OCI-LY7 (cell line): ENCODE results near the gene SIK2. TPM values are rescaled to one million over a fixed set of nuclear protein-coding genes. Genes with fewer than 3 reads are reported as not detected.

Source experiments
- BruUV-seq: library from RNA; stranded (reverse); fragments of 400-500 nt; replicated peaks from 2 replicates; lab custom pipeline; 2021; lab: Mats Ljungman, UMichigan
- CTCF ChIA-PET: fragments of 300-600 bp; sonication (Branson Sonifier 250); formaldehyde crosslinking; loops from one replicate; lab custom pipeline; 2022; ENCODE audit warnings: antibody characterized with exemption; ENCODE audit not compliant: unreplicated experiment; lab: Charles Lee
- POLR2A ChIA-PET: fragments of 300-600 bp; sonication (Branson Sonifier 250); formaldehyde crosslinking; loops from one replicate; lab custom pipeline; 2022; ENCODE audit warnings: antibody characterized with exemption; lab: Charles Lee
- DNase-seq: peaks from one replicate; pipeline ENCODE4 v3.0.0-alpha.2; 2015; ENCODE audit warnings: low spot score
- H2AFZ ChIP-seq: fragments of 200-600 bp; sonication (generic), shearing (Covaris generic); 2 replicates; pipeline ENCODE4 v1.6.1; 2014; ENCODE audit warnings: mild to moderate bottlenecking, antibody characterized with exemption, low read length, moderate library complexity
- H3K27ac ChIP-seq: fragments of 200-600 bp; sonication (generic); 2 replicates; pipeline ENCODE4 v1.5.1; 2014; ENCODE audit warnings: mixed run types, low read depth, mild to moderate bottlenecking, moderate library complexity, low read length, inconsistent platforms; ENCODE audit not compliant: poor library complexity, severe bottlenecking
- H3K36me3 ChIP-seq: fragments of 200-600 bp; sonication (generic); 2 replicates; pipeline ENCODE4 v1.6.1; 2014; ENCODE audit warnings: mild to moderate bottlenecking, antibody characterized with exemption, low read length, moderate library complexity, mixed read lengths; ENCODE audit not compliant: insufficient read depth
- H3K4me1 ChIP-seq: fragments of 200-600 bp; sonication (generic); 2 replicates; pipeline ENCODE4 v1.5.1; 2014; ENCODE audit warnings: mild to moderate bottlenecking, low read length; ENCODE audit not compliant: insufficient read depth, poor library complexity, severe bottlenecking
- H3K4me2 ChIP-seq: fragments of 200-600 bp; sonication (generic); 2 replicates; pipeline ENCODE4 v1.6.1; 2014; ENCODE audit warnings: mild to moderate bottlenecking, low read length
- H3K4me3 ChIP-seq: fragments of 200-600 bp; sonication (generic); 2 replicates; pipeline ENCODE4 v1.5.1; 2014; ENCODE audit warnings: mild to moderate bottlenecking, low read depth, low read length; ENCODE audit not compliant: poor library complexity, severe bottlenecking
- H3K79me2 ChIP-seq: fragments of 200-600 bp; sonication (generic); 2 replicates; pipeline ENCODE4 v1.6.1; 2016; ENCODE audit warnings: low read depth, mild to moderate bottlenecking, low read length, moderate library complexity, mixed read lengths; ENCODE audit not compliant: insufficient read depth
- H3K9me2 ChIP-seq: fragments of 200-600 bp; sonication (generic); 2 replicates; pipeline ENCODE4 v1.6.1; 2016; ENCODE audit warnings: mild to moderate bottlenecking, low read length, mixed read lengths; ENCODE audit not compliant: insufficient read depth
- H3K9me3 ChIP-seq: fragments of 200-600 bp; sonication (generic); 2 replicates; pipeline ENCODE4 v1.6.1; 2014; ENCODE audit warnings: mild to moderate bottlenecking, mixed run types, low read length, mixed read lengths
- H4K20me1 ChIP-seq: fragments of 200-600 bp; sonication (generic); 2 replicates; pipeline ENCODE4 v1.6.1; 2014; ENCODE audit warnings: mild to moderate bottlenecking, antibody characterized with exemption, low read length, moderate library complexity, mixed read lengths; ENCODE audit not compliant: insufficient read depth
- CTCF ChIP-seq: fragments of 200-600 bp; sonication (generic); conservative IDR thresholded peaks from 2 replicates; pipeline ENCODE4 v1.5.1; 2014; ENCODE audit warnings: mild to moderate bottlenecking, antibody characterized with exemption, low read length, moderate library complexity, mixed read lengths
- EZH2phosphoT487 ChIP-seq: fragments of 200-600 bp; sonication (generic); IDR thresholded peaks from 2 replicates; pipeline ENCODE4 v1.6.1; 2018; ENCODE audit warnings: low read depth, borderline replicate concordance, mild to moderate bottlenecking, mixed run types, antibody characterized with exemption, low read length, moderate library complexity, mixed read lengths
- intact Hi-C: fragments of 100-400 bp; cut with micrococcal nuclease; formaldehyde crosslinking; loops from one replicate; pipeline ENCODE4 v1.10.0; 2022; ENCODE audit not compliant: unreplicated experiment
- total RNA-seq, 2 experiments: library from RNA; depleted of rRNA in 1 of 2; stranded (reverse); fragments of >200 nt in 1 of 2; shearing (Covaris generic) in 1 of 2; gene quantifications; 2 replicates each; pipeline ENCODE4 v1.2.3, GENCODE V29; 2014 to 2022

SIK2 gene
- total RNA-seq, 2 experiments from 2014 or later, result 9.8 to 16.9 TPM

- H3K4me2 ChIP-seq, result no peak overlapping the region
- POLR2A ChIA-PET, result no interaction called here
- peaks cover 15% of the 10 kb centered on the region for H3K4me1 ChIP-seq
- DNase-seq, result no peak
- CTCF ChIA-PET, result no interaction called here
- no peaks in the 10 kb centered on the region for H3K9me3 ChIP-seq
- H3K36me3 ChIP-seq, result no peaks in the 10 kb centered on the region
- H2AFZ ChIP-seq, result no peak overlapping the region
- intact Hi-C loops, result no loop called here
- no peaks in the 10 kb centered on the region for H4K20me1 ChIP-seq
- H3K27ac ChIP-seq, result no peak overlapping the region
- no TSS peak for BruUV-seq
- H3K4me3 ChIP-seq, result no peak overlapping the region
- no peaks in the 10 kb centered on the region for H3K9me2 ChIP-seq
- TF ChIP-seq EZH2phosphoT487 (no peak), CTCF (no peak)
- no peaks in the 10 kb centered on the region for H3K79me2 ChIP-seq
Observed at GRCh38 chr11:111575740-111576139, 26.5 kb upstream of the SIK2 start.

GRCh38 chr11:111577821-111578220 is 24.4 kb upstream of the SIK2 start:
- Histone ChIP-seq H3K36me3 (no peaks in the 10 kb centered on the region), H2AFZ (no peak overlapping the region), H3K4me1 (peaks cover 26% of the 10 kb centered on the region), H3K4me3 (no peak overlapping the region), H3K9me3 (no peaks in the 10 kb centered on the region), H3K4me2 (no peak overlapping the region), H3K79me2 (no peaks in the 10 kb centered on the region), H3K27ac (no peak overlapping the region), H3K9me2 (no peaks in the 10 kb centered on the region), H4K20me1 (no peaks in the 10 kb centered on the region)
- CTCF ChIA-PET, result no interaction called here
- TF ChIP-seq CTCF (no peak), EZH2phosphoT487 (no peak)
- POLR2A ChIA-PET, result interaction anchor here (0.8 to 1.1 kb wide), 2 partner anchors 195 to 360 kb away, joined by 3 read pairs; partner anchors contain the start of gene DIXDC1
- intact Hi-C loops, result no loop called here
- no TSS peak for BruUV-seq
- DNase-seq, result no peak

DNA sequence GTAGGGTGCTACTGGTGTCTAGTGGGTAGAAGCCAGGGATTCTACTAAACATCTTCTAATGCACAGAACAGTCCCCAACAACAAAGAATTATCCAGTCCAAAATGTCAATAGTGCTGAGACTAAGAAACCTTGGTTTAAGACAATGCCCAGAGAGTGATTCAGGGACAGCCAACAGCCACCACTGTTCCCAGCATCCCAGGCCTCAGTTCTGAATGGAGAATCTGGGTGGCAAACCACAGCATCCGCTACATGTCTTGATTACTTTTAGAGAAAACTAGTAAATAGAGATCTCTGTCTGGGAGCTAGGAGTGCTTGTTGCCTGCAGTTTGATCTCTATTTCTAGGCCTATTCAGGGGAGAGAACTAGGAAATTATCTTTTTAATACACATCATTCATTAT is 20.9 kb upstream of the SIK2 start:
- no peak for DNase-seq
- H3K4me2 ChIP-seq, result no peak overlapping the region
- TF ChIP-seq EZH2phosphoT487, result no peak
- TF ChIP-seq CTCF, result no peak
- no TSS peak for BruUV-seq
- H3K9me2 ChIP-seq, result no peaks in the 10 kb centered on the region
- H3K4me3 ChIP-seq, result no peak overlapping the region
- intact Hi-C loops, result no loop called here
- H2AFZ ChIP-seq, result 0 out of 2 replicates have a peak overlapping the region, but pooled peaks have one; percentile 17
- POLR2A ChIA-PET, result interaction anchor here (1.0 to 1.9 kb wide), 2 partner anchors 9 to 291 kb away, joined by 3 to 9 read pairs; no protein-coding TSS in a partner anchor
- peaks cover 22% of the 10 kb centered on the region for H3K4me1 ChIP-seq
- CTCF ChIA-PET, result no interaction called here
- no peaks in the 10 kb centered on the region for H3K79me2 ChIP-seq
- H3K9me3 ChIP-seq, result no peaks in the 10 kb centered on the region
- H3K27ac ChIP-seq, result no peak overlapping the region
- H3K36me3 ChIP-seq, result no peaks in the 10 kb centered on the region
- H4K20me1 ChIP-seq, result no peaks in the 10 kb centered on the region
